SU-DHL-6 (cell line): ENCODE results near the gene HTT.

Experiments
- H2AFZ ChIP-seq: fragments of 200-600 bp; sonication (generic); 2 replicates; pipeline ENCODE4 v1.6.1; 2014; ENCODE audit warnings: low read depth, mild to moderate bottlenecking, moderate library complexity, mixed read lengths, antibody characterized with exemption, low read length; ENCODE audit not compliant: severe bottlenecking
- H3F3A ChIP-seq: fragments of 200-600 bp; shearing (Covaris generic); 2 replicates; pipeline ENCODE4 v1.6.0; 2016; ENCODE audit warnings: antibody characterized with exemption, mild to moderate bottlenecking; ENCODE audit not compliant: insufficient read depth
- H3K27ac ChIP-seq: fragments of 200-600 bp; sonication (generic); 2 replicates; pipeline ENCODE4 v1.5.1; 2016; ENCODE audit warnings: low read depth, mild to moderate bottlenecking, low read length, moderate library complexity, mixed read lengths
- H3K27me3 ChIP-seq: fragments of 200-600 bp; sonication (generic), shearing (Covaris generic); 2 replicates; pipeline ENCODE4 v1.6.0; 2014; ENCODE audit warnings: mild to moderate bottlenecking, low read length
- H3K36me3 ChIP-seq: fragments of 200-600 bp; sonication (generic); 2 replicates; pipeline ENCODE4 v1.6.1; 2014; ENCODE audit warnings: mild to moderate bottlenecking, low read length, mixed read lengths
- H3K4me2 ChIP-seq: fragments of 300-600, 200-600 bp; shearing (Covaris generic), sonication (generic); 2 replicates; pipeline ENCODE4 v1.6.0; 2014; ENCODE audit warnings: low read length, low read depth, mild to moderate bottlenecking; ENCODE audit not compliant: poor library complexity, severe bottlenecking
- H3K4me3 ChIP-seq: fragments of 200-600 bp; sonication (generic); 2 replicates; pipeline ENCODE4 v1.5.1; 2014; ENCODE audit warnings: antibody characterized with exemption, low read length, mild to moderate bottlenecking, mixed read lengths; ENCODE audit not compliant: insufficient read depth, poor library complexity, severe bottlenecking
- H3K79me2 ChIP-seq: fragments of 200-600 bp; sonication (generic); 2 replicates; pipeline ENCODE4 v1.6.1; 2014; ENCODE audit warnings: mild to moderate bottlenecking, low read length, moderate library complexity; ENCODE audit not compliant: insufficient read depth
- H3K9ac ChIP-seq: fragments of 200-600 bp; sonication (generic); 2 replicates; pipeline ENCODE4 v1.7.0; 2014; ENCODE audit warnings: mild to moderate bottlenecking, low read length
- H3K9me2 ChIP-seq: fragments of 200-600 bp; sonication (generic); replicated peaks from 2 replicates; pipeline ENCODE4 v1.6.1; 2014; ENCODE audit warnings: low read length; ENCODE audit not compliant: insufficient read depth
- H3K9me3 ChIP-seq: fragments of 200-600 bp; sonication (generic); 2 replicates; pipeline ENCODE4 v1.6.1; 2014; ENCODE audit warnings: low read length, mixed read lengths; ENCODE audit not compliant: insufficient read depth
- H4K20me1 ChIP-seq: fragments of 200-600 bp; sonication (generic); 2 replicates; pipeline ENCODE4 v1.6.1; 2014; ENCODE audit warnings: low read depth, mild to moderate bottlenecking, antibody characterized with exemption, low read length, moderate library complexity, mixed read lengths
- EZH2phosphoT487 ChIP-seq: fragments of 200-600 bp; sonication (generic), shearing (Covaris generic); conservative IDR thresholded peaks from 2 replicates; pipeline ENCODE4 v1.6.1; 2018; ENCODE audit warnings: mild to moderate bottlenecking, antibody characterized with exemption, low read length, moderate library complexity, mixed read lengths
- TF ChIP-seq, protein P1 (sequence below): fragments of 200-600 bp; sonication (generic); IDR thresholded peaks from one replicate; pipeline ENCODE4 v1.5.1; 2017; ENCODE audit warnings: antibody characterized with exemption, mild to moderate bottlenecking, low read length, moderate library complexity; ENCODE audit not compliant: insufficient read depth, poor library complexity, severe bottlenecking

Gene HTT

DNA sequence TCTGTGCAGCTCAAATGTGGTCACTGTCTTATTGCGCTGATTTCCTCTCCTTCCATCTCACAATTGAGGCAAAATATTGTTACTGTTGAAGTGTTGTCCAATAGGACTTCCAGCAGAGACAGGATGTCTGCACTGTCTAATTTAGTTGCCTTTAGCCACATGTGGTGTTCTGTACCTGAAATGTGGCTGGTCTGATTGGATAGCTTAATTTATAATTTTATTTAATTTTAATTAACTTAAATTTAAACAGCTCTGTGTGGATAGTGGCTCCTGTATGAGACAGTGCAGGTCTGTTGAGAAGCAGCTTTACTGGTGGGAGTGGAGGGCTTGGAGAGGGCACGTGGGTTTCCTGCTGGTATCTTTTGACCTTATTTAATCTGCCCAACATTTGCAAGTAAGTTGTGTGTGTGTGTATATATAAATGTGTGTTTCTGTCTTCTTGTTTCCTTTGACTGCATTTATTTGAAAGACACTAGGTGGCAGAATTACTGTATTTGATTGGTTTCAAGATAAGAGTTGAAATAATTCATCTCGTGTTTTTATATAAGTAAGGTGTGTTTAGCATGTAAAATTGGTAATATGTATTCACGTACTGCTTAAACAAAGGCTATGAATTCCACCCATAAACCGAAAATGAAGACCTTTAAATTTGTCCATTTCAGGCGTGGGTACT, 119.2 kb downstream of the HTT start:
- H3K27me3 ChIP-seq, result no peaks in the 10 kb centered on the region
- no peak for TF ChIP-seq EZH2phosphoT487
- TF ChIP-seq, protein P1, sequence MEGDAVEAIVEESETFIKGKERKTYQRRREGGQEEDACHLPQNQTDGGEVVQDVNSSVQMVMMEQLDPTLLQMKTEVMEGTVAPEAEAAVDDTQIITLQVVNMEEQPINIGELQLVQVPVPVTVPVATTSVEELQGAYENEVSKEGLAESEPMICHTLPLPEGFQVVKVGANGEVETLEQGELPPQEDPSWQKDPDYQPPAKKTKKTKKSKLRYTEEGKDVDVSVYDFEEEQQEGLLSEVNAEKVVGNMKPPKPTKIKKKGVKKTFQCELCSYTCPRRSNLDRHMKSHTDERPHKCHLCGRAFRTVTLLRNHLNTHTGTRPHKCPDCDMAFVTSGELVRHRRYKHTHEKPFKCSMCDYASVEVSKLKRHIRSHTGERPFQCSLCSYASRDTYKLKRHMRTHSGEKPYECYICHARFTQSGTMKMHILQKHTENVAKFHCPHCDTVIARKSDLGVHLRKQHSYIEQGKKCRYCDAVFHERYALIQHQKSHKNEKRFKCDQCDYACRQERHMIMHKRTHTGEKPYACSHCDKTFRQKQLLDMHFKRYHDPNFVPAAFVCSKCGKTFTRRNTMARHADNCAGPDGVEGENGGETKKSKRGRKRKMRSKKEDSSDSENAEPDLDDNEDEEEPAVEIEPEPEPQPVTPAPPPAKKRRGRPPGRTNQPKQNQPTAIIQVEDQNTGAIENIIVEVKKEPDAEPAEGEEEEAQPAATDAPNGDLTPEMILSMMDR, result peak; percentile 21
- no peak overlapping the region for H3K4me2 ChIP-seq
- no peaks in the 10 kb centered on the region for H3K9me2 ChIP-seq
- H3K36me3 ChIP-seq, result 0 out of 2 replicates have a peak, but pooled peaks cover 3% of the 10 kb centered on the region
- no peaks in the 10 kb centered on the region for H3F3A ChIP-seq
- no peak overlapping the region for H3K4me3 ChIP-seq
- no peak overlapping the region for H3K27ac ChIP-seq
- no peaks in the 10 kb centered on the region for H3K9me3 ChIP-seq
- H3K9ac ChIP-seq, result no peak overlapping the region
- no peak overlapping the region for H2AFZ ChIP-seq
- no peaks in the 10 kb centered on the region for H3K79me2 ChIP-seq
- H4K20me1 ChIP-seq, result no peaks in the 10 kb centered on the region

DNA sequence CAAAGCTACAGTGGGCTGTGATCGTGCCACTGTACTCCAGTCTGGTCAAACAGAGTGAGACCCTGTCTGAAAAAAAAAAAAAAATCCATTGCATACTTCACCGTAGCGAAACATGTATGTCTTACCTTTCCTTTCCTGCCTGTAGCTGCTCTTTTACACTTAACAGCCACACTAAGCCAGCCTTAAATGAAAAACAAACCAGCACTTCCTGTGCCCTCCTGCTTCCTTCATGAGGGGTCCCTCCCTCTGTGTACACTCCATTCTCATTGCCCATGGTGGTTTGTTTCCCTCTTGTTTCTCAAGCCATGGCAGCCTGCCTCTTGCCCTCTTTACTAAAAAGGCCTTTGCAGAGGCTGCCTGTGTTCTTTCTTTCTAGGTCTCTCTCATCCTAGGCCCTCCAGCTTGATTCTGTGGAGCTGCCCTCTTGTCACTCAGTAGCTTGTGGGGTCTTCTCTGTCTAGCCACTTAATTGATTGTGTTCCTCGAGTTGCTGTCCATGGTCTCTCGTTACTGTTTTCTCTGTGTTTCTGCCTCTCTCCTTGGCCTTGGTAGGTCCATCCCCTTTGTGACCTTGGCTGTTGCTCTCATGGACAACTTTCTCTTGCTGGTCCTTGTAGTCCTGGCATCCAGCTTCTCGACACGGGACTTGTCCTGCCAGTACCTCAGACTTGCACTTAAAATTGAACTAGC, 122.3 kb downstream of the HTT start:
- Histone ChIP-seq H3K4me3 (no peak overlapping the region), H3K79me2 (no peaks in the 10 kb centered on the region), H3K9ac (no peak overlapping the region), H3K4me2 (no peak overlapping the region), H3K9me2 (no peaks in the 10 kb centered on the region), H3K27me3 (no peaks in the 10 kb centered on the region), H3K9me3 (no peaks in the 10 kb centered on the region), H3K27ac (no peak overlapping the region), H4K20me1 (no peaks in the 10 kb centered on the region), H3K36me3 (no peaks in the 10 kb centered on the region), H3F3A (no peaks in the 10 kb centered on the region), H2AFZ (no peak overlapping the region)
- TF ChIP-seq, protein P1, result no peak
- TF ChIP-seq EZH2phosphoT487, result no peak

DNA sequence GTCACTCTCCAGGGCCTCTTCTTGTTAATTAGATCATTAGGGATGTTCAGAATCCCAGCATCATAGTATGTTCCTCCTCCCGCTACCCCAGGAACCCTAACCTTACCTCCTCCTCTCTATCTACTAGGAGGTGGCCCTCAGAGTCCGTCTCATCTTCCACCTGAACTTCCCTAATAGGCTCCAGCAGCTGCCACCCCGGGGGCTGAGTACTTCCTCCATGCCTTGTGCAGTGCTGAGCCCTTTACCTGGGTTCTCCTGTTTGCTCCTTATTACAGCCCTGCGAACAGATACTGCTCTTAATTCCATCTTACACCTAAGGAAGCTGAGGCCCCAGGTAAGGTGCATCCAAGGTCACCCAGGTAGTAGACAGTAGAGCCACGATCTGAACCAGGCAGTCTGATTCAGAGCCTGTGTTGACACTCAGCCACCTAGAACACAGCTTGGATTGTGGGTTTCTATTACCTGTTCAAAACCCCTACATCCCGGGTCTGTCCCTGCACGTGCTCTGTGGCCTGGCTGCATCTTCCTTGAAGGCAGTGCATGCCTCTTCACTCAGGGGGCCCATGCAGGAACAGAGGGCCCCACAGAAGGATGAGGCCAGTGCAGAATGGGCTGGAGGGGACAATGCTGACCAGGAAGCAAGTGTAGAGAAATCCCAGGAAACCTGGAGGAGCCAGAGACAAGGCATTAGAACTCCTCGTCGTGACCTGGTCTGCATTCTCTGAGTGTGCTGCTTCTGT, 123.1 kb downstream of the HTT start:
- Histone ChIP-seq H4K20me1 (no peaks in the 10 kb centered on the region), H3K9me2 (no peaks in the 10 kb centered on the region), H3K9ac (no peak overlapping the region), H3K79me2 (no peaks in the 10 kb centered on the region), H3K4me3 (no peak overlapping the region), H3K4me2 (no peak overlapping the region), H3K9me3 (no peaks in the 10 kb centered on the region), H3K36me3 (no peaks in the 10 kb centered on the region), H3K27ac (no peak overlapping the region), H2AFZ (no peak overlapping the region), H3F3A (no peaks in the 10 kb centered on the region), H3K27me3 (no peaks in the 10 kb centered on the region)
- TF ChIP-seq EZH2phosphoT487, result no peak
- TF ChIP-seq, protein P1, result no peak
